GM18498 (cell line): ENCODE results near the gene DRG2.

Experiments
- ATAC-seq: cut with Tn5 transposase; IDR thresholded peaks from one replicate; pipeline ENCODE4 v1.9.1; 2021; ENCODE audit warnings: mild to moderate bottlenecking, moderate library complexity; ENCODE audit not compliant: unreplicated experiment

DRG2 gene

GRCh38 chr17:18074566-18075272, 13.0 kb upstream of the DRG2 start:
- ATAC-seq: no peak

GRCh38 chr17:18076936-18077335, 10.8 kb upstream of the DRG2 start:
- ATAC-seq: no peak

- ATAC-seq: no peak
Observed at GRCh38 chr17:18079543-18079942, 8.2 kb upstream of the DRG2 start.

- no peak for ATAC-seq
Observed at GRCh38 chr17:18084256-18084655, 3.5 kb upstream of the DRG2 start.

- no peak for ATAC-seq
Observed at GRCh38 chr17:18089613-18090012, 1.9 kb downstream of the DRG2 start.

GRCh38 chr17:18093616-18094408, 6.1 kb downstream of the DRG2 start:
- ATAC-seq: no peak

- ATAC-seq: no peak
Observed at GRCh38 chr17:18094409-18094807, 6.7 kb downstream of the DRG2 start.

GRCh38 chr17:18099516-18099915, 11.8 kb downstream of the DRG2 start:
- ATAC-seq: no peak

GRCh38 chr17:18100616-18101015, 12.9 kb downstream of the DRG2 start:
- ATAC-seq: no peak

- ATAC-seq: no peak
Observed at GRCh38 chr17:18101828-18102227, 14.1 kb downstream of the DRG2 start.

GRCh38 chr17:18102640-18103039, 14.9 kb downstream of the DRG2 start:
- ATAC-seq: no peak

GRCh38 chr17:18105027-18105426, 17.3 kb downstream of the DRG2 start:
- no peak for ATAC-seq

- ATAC-seq: no peak
Observed at GRCh38 chr17:18105595-18105994, 17.8 kb downstream of the DRG2 start.

- no peak for ATAC-seq
Observed at GRCh38 chr17:18106211-18106610, 18.5 kb downstream of the DRG2 start.

GRCh38 chr17:18107061-18107790, 19.5 kb downstream of the DRG2 start:
- ATAC-seq: no peak

- ATAC-seq: no peak
Observed at GRCh38 chr17:18107971-18108370, 20.2 kb downstream of the DRG2 start.

- no peak for ATAC-seq
Observed at GRCh38 chr17:18108401-18109312, 20.9 kb downstream of the DRG2 start, which contains the start of gene MYO15A. Gene MYO15A, plus strand, starts transcription at chr17:18108756. Its CDS starts 10,045 bp downstream, at chr17:18118801.

GRCh38 chr17:18109935-18110485, 22.3 kb downstream of the DRG2 start:
- ATAC-seq: no peak

- ATAC-seq: no peak
Observed at GRCh38 chr17:18110636-18111145, 22.9 kb downstream of the DRG2 start.
